SU-DHL-6 (cell line): ENCODE measurements around the gene ZNF341.

Experiments used
- H2AFZ ChIP-seq: fragments of 200-600 bp; sonication (generic); 2 replicates; pipeline ENCODE4 v1.6.1; 2014; ENCODE audit warnings: low read depth, mild to moderate bottlenecking, moderate library complexity, mixed read lengths, antibody characterized with exemption, low read length; ENCODE audit not compliant: severe bottlenecking
- H3F3A ChIP-seq: fragments of 200-600 bp; shearing (Covaris generic); 2 replicates; pipeline ENCODE4 v1.6.0; 2016; ENCODE audit warnings: antibody characterized with exemption, mild to moderate bottlenecking; ENCODE audit not compliant: insufficient read depth
- H3K27ac ChIP-seq: fragments of 200-600 bp; sonication (generic); 2 replicates; pipeline ENCODE4 v1.5.1; 2016; ENCODE audit warnings: low read depth, mild to moderate bottlenecking, low read length, moderate library complexity, mixed read lengths
- H3K27me3 ChIP-seq: fragments of 200-600 bp; sonication (generic), shearing (Covaris generic); 2 replicates; pipeline ENCODE4 v1.6.0; 2014; ENCODE audit warnings: mild to moderate bottlenecking, low read length
- H3K36me3 ChIP-seq: fragments of 200-600 bp; sonication (generic); 2 replicates; pipeline ENCODE4 v1.6.1; 2014; ENCODE audit warnings: mild to moderate bottlenecking, low read length, mixed read lengths
- H3K4me2 ChIP-seq: fragments of 300-600, 200-600 bp; shearing (Covaris generic), sonication (generic); 2 replicates; pipeline ENCODE4 v1.6.0; 2014; ENCODE audit warnings: low read length, low read depth, mild to moderate bottlenecking; ENCODE audit not compliant: poor library complexity, severe bottlenecking
- H3K4me3 ChIP-seq: fragments of 200-600 bp; sonication (generic); 2 replicates; pipeline ENCODE4 v1.5.1; 2014; ENCODE audit warnings: antibody characterized with exemption, low read length, mild to moderate bottlenecking, mixed read lengths; ENCODE audit not compliant: insufficient read depth, poor library complexity, severe bottlenecking
- H3K79me2 ChIP-seq: fragments of 200-600 bp; sonication (generic); 2 replicates; pipeline ENCODE4 v1.6.1; 2014; ENCODE audit warnings: mild to moderate bottlenecking, low read length, moderate library complexity; ENCODE audit not compliant: insufficient read depth
- H3K9ac ChIP-seq: fragments of 200-600 bp; sonication (generic); 2 replicates; pipeline ENCODE4 v1.7.0; 2014; ENCODE audit warnings: mild to moderate bottlenecking, low read length
- H3K9me2 ChIP-seq: fragments of 200-600 bp; sonication (generic); replicated peaks from 2 replicates; pipeline ENCODE4 v1.6.1; 2014; ENCODE audit warnings: low read length; ENCODE audit not compliant: insufficient read depth
- H3K9me3 ChIP-seq: fragments of 200-600 bp; sonication (generic); 2 replicates; pipeline ENCODE4 v1.6.1; 2014; ENCODE audit warnings: low read length, mixed read lengths; ENCODE audit not compliant: insufficient read depth
- H4K20me1 ChIP-seq: fragments of 200-600 bp; sonication (generic); 2 replicates; pipeline ENCODE4 v1.6.1; 2014; ENCODE audit warnings: low read depth, mild to moderate bottlenecking, antibody characterized with exemption, low read length, moderate library complexity, mixed read lengths
- CTCF ChIP-seq: fragments of 200-600 bp; sonication (generic); IDR thresholded peaks from one replicate; pipeline ENCODE4 v1.5.1; 2017; ENCODE audit warnings: antibody characterized with exemption, mild to moderate bottlenecking, low read length, moderate library complexity; ENCODE audit not compliant: insufficient read depth, poor library complexity, severe bottlenecking
- EZH2phosphoT487 ChIP-seq: fragments of 200-600 bp; sonication (generic), shearing (Covaris generic); conservative IDR thresholded peaks from 2 replicates; pipeline ENCODE4 v1.6.1; 2018; ENCODE audit warnings: mild to moderate bottlenecking, antibody characterized with exemption, low read length, moderate library complexity, mixed read lengths

The ZNF341 gene

GRCh38 chr20:33827109-33827508, 95.3 kb downstream of the ZNF341 start:
- Histone ChIP-seq H3K27me3 (no peaks in the 10 kb centered on the region), H3K9ac (peak overlapping the region; percentile 44), H3K27ac (peak overlapping the region; percentile 85), H2AFZ (no peak overlapping the region), H3K4me2 (peak overlapping the region; percentile 57), H3K9me3 (no peaks in the 10 kb centered on the region), H3K79me2 (peaks cover 100% of the 10 kb centered on the region), H3K9me2 (no peaks in the 10 kb centered on the region), H3F3A (peaks cover 19% of the 10 kb centered on the region; the same call in 1 of the 2 replicates), H4K20me1 (no peaks in the 10 kb centered on the region; the same call in 1 of the 2 replicates), H3K36me3 (no peaks in the 10 kb centered on the region), H3K4me3 (no peak overlapping the region)
- TF ChIP-seq CTCF (no peak), EZH2phosphoT487 (no peak)

- Histone ChIP-seq H4K20me1 (no peaks in the 10 kb centered on the region; the same call in 1 of the 2 replicates), H3K4me3 (no peak overlapping the region), H3K79me2 (peaks cover 100% of the 10 kb centered on the region), H2AFZ (no peak overlapping the region), H3K36me3 (no peaks in the 10 kb centered on the region), H3K9me3 (no peaks in the 10 kb centered on the region), H3K4me2 (peak overlapping the region; percentile 57), H3K9me2 (no peaks in the 10 kb centered on the region), H3K9ac (peak overlapping the region; percentile 44), H3K27ac (peak overlapping the region; percentile 85), H3K27me3 (no peaks in the 10 kb centered on the region), H3F3A (peaks cover 19% of the 10 kb centered on the region; the same call in 1 of the 2 replicates)
- TF ChIP-seq CTCF, result no peak
- TF ChIP-seq EZH2phosphoT487, result no peak
These were observed 96.0 kb downstream of the ZNF341 start for GRCh38 chr20:33827634-33828325.

GRCh38 chr20:33828326-33828844, 96.6 kb downstream of the ZNF341 start:
- Histone ChIP-seq H3K4me3 (no peak overlapping the region), H3K27me3 (no peaks in the 10 kb centered on the region), H3K4me2 (peak overlapping the region; percentile 57), H3K79me2 (peaks cover 100% of the 10 kb centered on the region), H3K9me3 (no peaks in the 10 kb centered on the region), H2AFZ (no peak overlapping the region), H4K20me1 (no peaks in the 10 kb centered on the region; the same call in 1 of the 2 replicates), H3K27ac (peak overlapping the region; percentile 85), H3F3A (peaks cover 19% of the 10 kb centered on the region; the same call in 1 of the 2 replicates), H3K9ac (peak overlapping the region; percentile 44), H3K36me3 (no peaks in the 10 kb centered on the region), H3K9me2 (no peaks in the 10 kb centered on the region)
- no peak for TF ChIP-seq CTCF
- TF ChIP-seq EZH2phosphoT487, result no peak
